IMR-90 (cell line): ENCODE results near the gene SF3B3. TPM values are rescaled to one million over a fixed set of nuclear protein-coding genes. Genes with fewer than 3 reads are reported as not detected.

Experiments
- ATAC-seq: fragments of 200-7000 bp; cut with Tn5 transposase; 2 replicates; pipeline ENCODE4 v1.9.1; 2020; ENCODE audit warnings: low read depth, mild to moderate bottlenecking, moderate library complexity
- BruUV-seq: library from RNA; stranded (reverse); fragments of 400-500 nt; replicated peaks from 2 replicates; lab custom pipeline; 2021; lab: Mats Ljungman, UMichigan
- CTCF ChIA-PET: fragments of 300-600 bp; formaldehyde crosslinking; extraction: SDS; loops from one replicate; lab custom pipeline; 2021; ENCODE audit warnings: antibody characterized with exemption; lab: Yijun Ruan, JAX
- POLR2A ChIA-PET: fragments of 300-600 bp; sonication (Branson Sonifier 250); formaldehyde crosslinking; loops from one replicate; lab custom pipeline; 2022; ENCODE audit warnings: antibody characterized with exemption; ENCODE audit not compliant: unreplicated experiment; lab: Charles Lee
- DNase-seq: peaks from one replicate; pipeline ENCODE4 v3.0.0; 2013
- H2AFZ ChIP-seq: replicated peaks from 2 replicates; pipeline ENCODE3; 2013; ENCODE audit warnings: low read length, mild to moderate bottlenecking; ENCODE audit not compliant: poor library complexity
- H2AK5ac ChIP-seq: 2 replicates; pipeline ENCODE4 v1.6.1; 2013; ENCODE audit warnings: low read depth, low read length, inconsistent platforms
- H2AK9ac ChIP-seq: replicated peaks from 2 replicates; pipeline ENCODE3; 2013; ENCODE audit warnings: mild to moderate bottlenecking, low read depth, low read length, moderate library complexity; ENCODE audit not compliant: poor library complexity
- H2BK120ac ChIP-seq: 2 replicates; pipeline ENCODE4 v1.6.1; 2013; ENCODE audit warnings: low read depth, low read length, inconsistent platforms
- H2BK15ac ChIP-seq: 3 replicates; pipeline ENCODE4 v1.6.1; 2013; ENCODE audit warnings: low read depth, low read length, inconsistent platforms
- H2BK20ac ChIP-seq: 2 replicates; pipeline ENCODE4 v1.6.1; 2013; ENCODE audit warnings: low read depth, mild to moderate bottlenecking, inconsistent platforms, low read length, moderate library complexity
- H2BK5ac ChIP-seq: 2 replicates; pipeline ENCODE4 v1.6.1; 2013; ENCODE audit warnings: mild to moderate bottlenecking, low read depth, low read length, inconsistent platforms; ENCODE audit not compliant: poor library complexity, severe bottlenecking
- H3K14ac ChIP-seq: replicated peaks from 2 replicates; pipeline ENCODE4 v1.6.1; 2013; ENCODE audit warnings: low read depth, low read length, inconsistent platforms
- H3K18ac ChIP-seq: 2 replicates; pipeline ENCODE4 v1.6.1; 2013; ENCODE audit warnings: low read depth, low read length, control low read depth
- H3K23ac ChIP-seq: 2 replicates; pipeline ENCODE4 v1.6.1; 2013; ENCODE audit warnings: low read depth, low read length, inconsistent platforms
- H3K27ac ChIP-seq: 2 replicates; pipeline ENCODE4 v1.5.1; 2013; ENCODE audit warnings: mild to moderate bottlenecking, control low read depth, low read length; ENCODE audit not compliant: insufficient read depth
- H3K27me3 ChIP-seq: 2 replicates; pipeline ENCODE4 v1.6.1; 2013; ENCODE audit warnings: low read length; ENCODE audit not compliant: control insufficient read depth, insufficient read depth
- H3K36me3 ChIP-seq: 2 replicates; pipeline ENCODE4 v1.6.1; 2013; ENCODE audit warnings: low read length, mixed read lengths; ENCODE audit not compliant: control insufficient read depth, insufficient read depth
- H3K4ac ChIP-seq: 2 replicates; pipeline ENCODE4 v1.6.1; 2013; ENCODE audit warnings: low read depth, low read length, inconsistent platforms
- H3K4me1 ChIP-seq: 2 replicates; pipeline ENCODE4 v1.6.1; 2013; ENCODE audit warnings: low read length, mixed read lengths; ENCODE audit not compliant: control insufficient read depth, insufficient read depth
- H3K4me2 ChIP-seq: 2 replicates; pipeline ENCODE4 v1.6.1; 2013; ENCODE audit warnings: low read depth, mild to moderate bottlenecking, control low read depth, low read length, moderate library complexity
- H3K4me3 ChIP-seq: 2 replicates; pipeline ENCODE4 v1.5.1; 2013; ENCODE audit warnings: low read depth, mild to moderate bottlenecking, control low read depth, low read length, moderate library complexity; ENCODE audit not compliant: insufficient read depth
- H3K56ac ChIP-seq: 2 replicates; pipeline ENCODE4 v1.6.1; 2013; ENCODE audit warnings: low read length, inconsistent platforms; ENCODE audit not compliant: insufficient read depth; ENCODE audit errors: extremely low read depth
- H3K79me1 ChIP-seq, 2 experiments: 2 replicates each; pipeline ENCODE4 v1.6.1; 2013; ENCODE audit warnings: low read length in 2 of 2, inconsistent platforms in 1 of 2, low read depth in 1 of 2
- H3K9ac ChIP-seq: 2 replicates; pipeline ENCODE4 v1.6.1; 2013; ENCODE audit warnings: low read depth, low read length, control low read depth
- H3K9me1 ChIP-seq: 2 replicates; pipeline ENCODE4 v1.6.1; 2013; ENCODE audit warnings: low read length, inconsistent platforms; ENCODE audit not compliant: insufficient read depth
- H3K9me3 ChIP-seq: 2 replicates; pipeline ENCODE4 v1.6.1; 2013; ENCODE audit warnings: low read length; ENCODE audit not compliant: control insufficient read depth, insufficient read depth
- H4K20me1 ChIP-seq: 2 replicates; pipeline ENCODE4 v1.6.1; 2013; ENCODE audit warnings: low read length, inconsistent platforms; ENCODE audit not compliant: insufficient read depth
- H4K5ac ChIP-seq: 2 replicates; pipeline ENCODE4 v1.6.1; 2013; ENCODE audit warnings: mild to moderate bottlenecking, low read depth, low read length, control low read depth
- H4K8ac ChIP-seq, 2 experiments: 2 replicates each; pipeline ENCODE4 v1.6.1; 2013; ENCODE audit warnings: low read depth in 2 of 2, low read length in 2 of 2, control low read depth in 1 of 2, inconsistent platforms in 1 of 2
- H4K91ac ChIP-seq: 2 replicates; pipeline ENCODE4 v1.6.1; 2013; ENCODE audit warnings: low read depth, low read length, inconsistent platforms; ENCODE audit not compliant: insufficient read depth
- FOS ChIP-seq: fragments of 150-350 bp; IDR thresholded peaks from 2 replicates; pipeline ENCODE4 v1.6.1; 2016; ENCODE audit warnings: low read depth, low read length
- MAFK ChIP-seq: IDR thresholded peaks from 2 replicates; pipeline ENCODE4 v1.6.1; 2012; ENCODE audit warnings: low read depth, low read length, improper control_type of control experiment
- POLR2A ChIP-seq: IDR thresholded peaks from 2 replicates; pipeline ENCODE4 v1.6.1; 2012; ENCODE audit warnings: mild to moderate bottlenecking, low read depth, low read length
- RAD21 ChIP-seq: IDR thresholded peaks from 2 replicates; pipeline ENCODE4 v1.6.1; 2012; ENCODE audit warnings: low read length, improper control_type of control experiment
- RFX5 ChIP-seq: IDR thresholded peaks from 2 replicates; pipeline ENCODE4 v1.8.0; 2012; ENCODE audit warnings: low read depth, mild to moderate bottlenecking, low read length, moderate library complexity
- SMC3 ChIP-seq: fragments of 150-350 bp; IDR thresholded peaks from 2 replicates; pipeline ENCODE4 v1.6.1; 2016; ENCODE audit warnings: low read depth, mild to moderate bottlenecking, antibody characterized with exemption, low read length, moderate library complexity
- WGBS, 2 experiments: methylation state at CpG; one replicate each; pipeline versions ENCODE4 v1.1.5 to v1.1.7; 2013; ENCODE audit warnings: missing lambda C conversion rate in 2 of 2; ENCODE audit not compliant: insufficient read length in 1 of 2; ENCODE audit errors: extremely low coverage in 2 of 2; 5-methylcytosine and 5-hydroxymethylcytosine counted together
- dilution Hi-C: fragments of 300-500 bp; cut with HindIII; formaldehyde crosslinking; loops from one replicate; pipeline ENCODE4 v1.14.3; 2018; ENCODE audit warnings: low sequenced_read_pairs; ENCODE audit not compliant: unreplicated experiment
- in situ Hi-C: fragments of 300-500 bp; cut with MboI; formaldehyde crosslinking; loops from 3 replicates; pipeline ENCODE4 v1.14.3; 2019; ENCODE audit warnings: low sequenced_read_pairs, inconsistent platforms, mixed read lengths
- intact Hi-C: fragments of 100-400 bp; cut with micrococcal nuclease; formaldehyde crosslinking; loops from 2 replicates; pipeline ENCODE4 v1.10.0; 2022
- polyA plus RNA-seq, 3 experiments: library from polyadenylated mRNA; depleted of rRNA; stranded (reverse); fragments of >200 nt; gene quantifications; 2 replicates each; pipeline ENCODE4 v1.2.3, GENCODE V29; 2012; ENCODE audit warnings: low replicate concordance in 1 of 3
- total RNA-seq: library from RNA; depleted of rRNA; stranded (reverse); fragments of >200 nt; gene quantifications from 2 replicates; pipeline ENCODE4 v1.2.3, GENCODE V29; 2012
- TF ChIP-seq, protein P1 (sequence below): fragments of 150-350 bp; IDR thresholded peaks from 2 replicates; pipeline ENCODE4 v1.6.1; 2017; ENCODE audit warnings: mild to moderate bottlenecking, antibody characterized with exemption, low read length, low read depth

The SF3B3 gene
- total and polyA plus RNA-seq, 2 of the 4 experiments (the other 2 are of a cell fraction), result 97.9 to 134 TPM

- DNase-seq, result no peak
- WGBS, 2 experiments, result 20% methylated on average over 1 of the region's 5 CpGs; no CpG with 5 or more reads in 1 of the 2 experiments
These were observed 90.8 kb downstream of the SF3B3 start for GRCh38 chr16:70614208-70614951.

More at GRCh38 chr16:70614208-70614951, 90.8 kb downstream of the SF3B3 start:
- Histone ChIP-seq H2BK5ac (no peak overlapping the region), H3K4me3 (no peak overlapping the region), H3K36me3 (no peaks in the 10 kb centered on the region), H2AK5ac (no peak overlapping the region), H3K9me1 (no peaks in the 10 kb centered on the region), H3K9me3 (no peaks in the 10 kb centered on the region), H2AK9ac (no peak overlapping the region), H3K27me3 (peaks cover 5% of the 10 kb centered on the region), H3K23ac (no peak overlapping the region), H4K8ac (no peak overlapping the region), H2BK15ac (no peak overlapping the region), H3K14ac (no peak overlapping the region), H3K9ac (no peak overlapping the region), H2BK120ac (no peak overlapping the region), H2AFZ (no peak overlapping the region), H3K4me1 (no peaks in the 10 kb centered on the region), H4K5ac (no peak overlapping the region), H3K56ac (no peak overlapping the region), H2BK20ac (no peak overlapping the region), H3K27ac (no peak overlapping the region), H4K20me1 (no peaks in the 10 kb centered on the region), H3K18ac (no peak overlapping the region), H3K4ac (no peak overlapping the region), H4K91ac (no peak overlapping the region), H3K4me2 (no peak overlapping the region), H3K79me1 (no peaks in the 10 kb centered on the region)
- ChIA-PET POLR2A (no interaction called here), CTCF (no interaction called here)
- no peak for ATAC-seq
- BruUV-seq, result no TSS peak
- intact Hi-C loops (no loop called here), in situ Hi-C loops (no loop called here), dilution Hi-C loops (no loop called here)
- TF ChIP-seq POLR2A (no peak), RFX5 (no peak), MAFK (no peak), SMC3 (no peak), FOS (no peak), RAD21 (no peak)
- TF ChIP-seq, protein P1, sequence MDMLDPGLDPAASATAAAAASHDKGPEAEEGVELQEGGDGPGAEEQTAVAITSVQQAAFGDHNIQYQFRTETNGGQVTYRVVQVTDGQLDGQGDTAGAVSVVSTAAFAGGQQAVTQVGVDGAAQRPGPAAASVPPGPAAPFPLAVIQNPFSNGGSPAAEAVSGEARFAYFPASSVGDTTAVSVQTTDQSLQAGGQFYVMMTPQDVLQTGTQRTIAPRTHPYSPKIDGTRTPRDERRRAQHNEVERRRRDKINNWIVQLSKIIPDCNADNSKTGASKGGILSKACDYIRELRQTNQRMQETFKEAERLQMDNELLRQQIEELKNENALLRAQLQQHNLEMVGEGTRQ, result no peak
